Astrocyte of the spinal cord (primary cell): Measurements from ENCODE around the gene HEATR1.

Experiments
- DNase-seq: peaks from one replicate; pipeline ENCODE4 v3.0.0; 2011; ENCODE audit warnings: low read depth, low spot score
- H3K4me3 ChIP-seq: 2 replicates; pipeline ENCODE4 v1.5.1; 2011; ENCODE audit warnings: low read depth, mild to moderate bottlenecking, low read length, moderate library complexity
- in situ Hi-C: cut with HindIII; loops from 2 replicates; pipeline ENCODE4 v1.10.0; 2017; ENCODE audit warnings: low sequenced_read_pairs
- TF ChIP-seq, protein P1 (sequence below): IDR thresholded peaks from 2 replicates; pipeline ENCODE4 v1.5.1; 2012; ENCODE audit warnings: low read depth, mild to moderate bottlenecking, low read length, inconsistent platforms

The HEATR1 gene

GRCh38 chr1:236627727-236628408 is 23.6 kb upstream of the HEATR1 start:
- no peak overlapping the region for H3K4me3 ChIP-seq
- no peak for DNase-seq
- TF ChIP-seq, protein P1, sequence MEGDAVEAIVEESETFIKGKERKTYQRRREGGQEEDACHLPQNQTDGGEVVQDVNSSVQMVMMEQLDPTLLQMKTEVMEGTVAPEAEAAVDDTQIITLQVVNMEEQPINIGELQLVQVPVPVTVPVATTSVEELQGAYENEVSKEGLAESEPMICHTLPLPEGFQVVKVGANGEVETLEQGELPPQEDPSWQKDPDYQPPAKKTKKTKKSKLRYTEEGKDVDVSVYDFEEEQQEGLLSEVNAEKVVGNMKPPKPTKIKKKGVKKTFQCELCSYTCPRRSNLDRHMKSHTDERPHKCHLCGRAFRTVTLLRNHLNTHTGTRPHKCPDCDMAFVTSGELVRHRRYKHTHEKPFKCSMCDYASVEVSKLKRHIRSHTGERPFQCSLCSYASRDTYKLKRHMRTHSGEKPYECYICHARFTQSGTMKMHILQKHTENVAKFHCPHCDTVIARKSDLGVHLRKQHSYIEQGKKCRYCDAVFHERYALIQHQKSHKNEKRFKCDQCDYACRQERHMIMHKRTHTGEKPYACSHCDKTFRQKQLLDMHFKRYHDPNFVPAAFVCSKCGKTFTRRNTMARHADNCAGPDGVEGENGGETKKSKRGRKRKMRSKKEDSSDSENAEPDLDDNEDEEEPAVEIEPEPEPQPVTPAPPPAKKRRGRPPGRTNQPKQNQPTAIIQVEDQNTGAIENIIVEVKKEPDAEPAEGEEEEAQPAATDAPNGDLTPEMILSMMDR = no peak
- in situ Hi-C loops = no loop called here

DNA sequence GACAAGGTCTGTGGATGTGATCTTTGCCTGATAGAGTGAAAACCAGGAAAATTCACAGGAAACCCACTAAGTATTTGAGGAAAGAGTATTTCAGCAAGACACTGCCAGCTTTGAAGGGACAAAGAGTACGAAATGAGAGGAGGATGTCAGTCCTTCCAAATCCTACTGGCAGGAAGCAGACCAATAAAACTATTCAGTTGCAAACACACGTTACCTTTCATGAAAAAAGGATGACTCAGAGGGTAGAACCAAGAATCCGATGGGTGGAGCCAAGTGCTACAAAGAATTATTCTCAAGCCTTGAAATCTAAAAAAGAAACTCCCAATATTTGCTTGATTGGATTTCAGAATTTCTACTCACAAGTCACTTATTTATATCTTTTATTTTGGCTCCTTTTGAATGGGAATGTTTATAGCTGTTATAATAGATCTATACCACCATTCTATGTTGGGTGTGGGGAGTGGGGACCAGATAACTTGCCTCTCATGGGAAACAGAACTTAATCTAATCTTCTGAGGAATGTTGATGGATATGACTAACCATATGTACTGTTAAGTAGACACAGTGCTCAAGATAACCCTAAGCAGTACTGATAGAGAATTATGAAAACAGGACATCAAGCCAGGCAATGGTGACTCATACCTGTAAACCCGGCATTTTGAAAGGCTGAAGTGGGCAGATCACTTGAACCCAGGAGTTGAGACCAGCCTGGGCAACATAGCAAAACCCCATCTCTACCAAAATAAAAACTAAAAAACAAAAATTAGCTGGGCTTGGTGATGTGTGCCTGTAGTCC is 19.3 kb upstream of the HEATR1 start:
- TF ChIP-seq, protein P1 = no peak
- in situ Hi-C loops = no loop called here
- no peak overlapping the region for H3K4me3 ChIP-seq
- no peak for DNase-seq

DNA sequence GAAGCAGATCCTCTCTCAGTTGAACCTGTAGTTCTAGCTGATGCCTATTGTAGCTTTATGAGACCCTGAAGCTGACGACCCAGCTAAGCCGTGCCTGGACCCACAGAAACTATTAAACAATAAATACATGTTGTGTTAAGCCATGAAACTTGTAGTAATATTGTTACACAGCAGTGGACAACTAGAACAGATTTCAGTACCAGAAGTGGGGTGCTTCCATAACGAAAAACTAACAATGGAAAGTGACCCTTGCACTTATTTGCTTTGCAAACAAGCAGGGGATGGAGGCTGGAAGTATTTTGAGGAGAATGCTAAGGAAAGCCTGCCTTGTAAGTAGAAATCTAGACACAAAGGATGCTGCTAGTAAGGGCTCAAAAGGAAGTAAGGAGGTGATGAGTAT is 18.1 kb upstream of the HEATR1 start:
- no peak for DNase-seq
- TF ChIP-seq, protein P1 = no peak
- in situ Hi-C loops = no loop called here
- no peak overlapping the region for H3K4me3 ChIP-seq

DNA sequence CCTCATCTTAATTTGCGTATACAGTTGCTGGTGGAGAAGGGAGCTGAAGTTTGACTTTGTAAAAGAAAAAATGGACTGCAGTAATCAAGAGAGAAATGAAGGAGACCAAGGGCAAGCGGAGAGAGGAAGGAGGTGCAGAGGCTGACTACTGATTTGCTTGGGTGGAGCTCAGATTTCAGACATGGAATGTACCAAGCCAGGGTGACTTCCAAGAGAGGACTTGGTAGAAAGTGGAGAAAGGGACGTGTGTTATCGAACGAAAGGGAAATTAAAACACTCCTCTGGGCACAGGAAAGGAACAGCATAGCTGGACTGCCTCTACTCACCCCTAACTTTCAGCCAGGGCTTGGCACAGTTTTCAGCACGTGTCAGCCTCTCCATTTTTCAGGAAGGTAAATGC is 15.1 kb upstream of the HEATR1 start:
- no peak for DNase-seq
- no peak overlapping the region for H3K4me3 ChIP-seq
- TF ChIP-seq, protein P1 = no peak
- in situ Hi-C loops = no loop called here

- in situ Hi-C loops = no loop called here
- no peak overlapping the region for H3K4me3 ChIP-seq
- TF ChIP-seq, protein P1 = no peak
These were observed 14.2 kb upstream of the HEATR1 start for GRCh38 chr1:236618507-236618906.

GRCh38 chr1:236615399-236616148 is 11.3 kb upstream of the HEATR1 start:
- TF ChIP-seq, protein P1 = no peak
- in situ Hi-C loops = no loop called here
- no peak overlapping the region for H3K4me3 ChIP-seq
- DNase-seq = no peak

More at GRCh38 chr1:236618507-236618906, 14.2 kb upstream of the HEATR1 start:
- no peak for DNase-seq
